Tracheal epithelial cell (primary cell): ENCODE data around the gene GPR55. TPM values are rescaled to one million over a fixed set of nuclear protein-coding genes. Genes with fewer than 3 reads are reported as not detected.

Experiments
- total RNA-seq: library from RNA; depleted of rRNA; stranded (reverse); fragments of >200 nt; gene quantifications from 2 replicates; pipeline ENCODE4 v1.2.1, GENCODE V29; 2014

Gene GPR55, protein sequence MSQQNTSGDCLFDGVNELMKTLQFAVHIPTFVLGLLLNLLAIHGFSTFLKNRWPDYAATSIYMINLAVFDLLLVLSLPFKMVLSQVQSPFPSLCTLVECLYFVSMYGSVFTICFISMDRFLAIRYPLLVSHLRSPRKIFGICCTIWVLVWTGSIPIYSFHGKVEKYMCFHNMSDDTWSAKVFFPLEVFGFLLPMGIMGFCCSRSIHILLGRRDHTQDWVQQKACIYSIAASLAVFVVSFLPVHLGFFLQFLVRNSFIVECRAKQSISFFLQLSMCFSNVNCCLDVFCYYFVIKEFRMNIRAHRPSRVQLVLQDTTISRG
- under 0.01 TPM in 1 of 2 replicates, not detected in the other for total RNA-seq

DNA sequence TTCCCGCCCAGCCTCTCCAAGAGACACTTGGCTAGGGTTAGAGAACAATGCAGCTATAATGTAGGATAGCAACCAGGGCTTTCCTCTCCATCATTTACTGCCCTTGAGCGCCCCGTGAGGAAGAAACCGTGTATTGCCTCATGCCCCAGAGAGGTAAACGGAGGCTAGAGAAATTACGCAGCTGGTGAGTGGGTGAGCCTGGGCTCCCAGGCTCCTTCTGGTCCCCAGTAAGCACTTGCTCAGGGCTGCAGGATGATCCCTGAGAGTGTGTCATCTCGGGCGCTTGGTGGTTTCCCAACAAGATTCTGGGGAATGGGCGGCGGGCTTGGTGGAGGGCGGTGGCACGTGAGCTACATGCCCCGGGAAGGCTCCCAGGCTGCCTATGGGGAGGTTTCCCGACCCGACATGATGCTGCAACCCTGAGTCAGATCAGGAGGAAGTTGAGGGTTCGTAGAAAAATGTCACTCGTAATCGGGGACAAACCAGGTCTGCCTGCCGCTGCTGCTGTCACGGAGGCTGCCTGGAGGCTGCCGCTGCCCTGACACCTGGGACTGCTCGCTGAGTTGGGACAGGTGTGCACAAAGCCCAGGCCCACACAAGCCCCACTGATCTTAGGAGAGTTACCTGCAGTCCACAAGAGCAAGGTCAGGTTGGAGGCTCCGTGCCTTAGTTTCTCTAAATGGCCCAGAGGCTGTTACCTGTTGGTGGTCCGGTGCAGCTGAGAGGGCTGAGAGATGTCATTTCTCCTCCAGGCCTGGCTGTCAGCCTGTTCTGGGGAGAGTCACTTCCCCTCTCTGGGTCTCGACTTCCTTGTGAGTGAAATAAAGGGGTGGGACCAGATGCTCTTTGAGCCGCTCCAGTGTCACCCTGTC lies at the start of gene GPR55:
GPR55 (minus strand) TSS at position 773 of the 872 bp plus-strand sequence. CDS start 14,280 bp downstream, outside the sequence.

GRCh38 chr2:230864605-230865306 lies 60.3 kb downstream of the GPR55 start, which contains the start of gene ITM2C:
Gene ITM2C (plus strand): TSS chr2:230864942. CDS start chr2:230865026, 84 bp downstream.

Other genes starting within 250 kb of the GPR55 start
- 112 and 115 TPM in 2 replicates for gene CAB39, start 212.4 kb downstream of the GPR55 start, total RNA-seq
- gene ITM2C, start 60.3 kb downstream of the GPR55 start, total RNA-seq: 19.8 and 25.3 TPM in 2 replicates
- not detected in 2 replicates for gene SPATA3, start 70.9 kb upstream of the GPR55 start, total RNA-seq
- gene C2orf72, start 112.3 kb upstream of the GPR55 start, total RNA-seq: 0.24 TPM in 1 of 2 replicates, not detected in the other
- 53.9 and 68.7 TPM in 2 replicates for gene PSMD1, start 131.6 kb upstream of the GPR55 start, total RNA-seq
- gene HTR2B, start 199.8 kb upstream of the GPR55 start, total RNA-seq: not detected in 2 replicates